Vagina (tissue), 2 donors: ENCODE measurements around the gene THRAP3. TPM values are rescaled to one million over a fixed set of nuclear protein-coding genes. Genes with fewer than 3 reads are reported as not detected.

Experiments used
- DNase-seq, 2 donors: peaks; one replicate each; pipeline ENCODE4 v3.0.0-alpha.2; 2017; ENCODE audit errors: extremely low spot score in 2 of 2
- H3K27ac ChIP-seq: fragments of 200-600 bp; sonication (generic); one replicate; pipeline ENCODE4 v1.5.1; 2019
- H3K27me3 ChIP-seq: fragments of 200-600 bp; sonication (generic); one replicate; pipeline ENCODE4 v1.5.1; 2019
- H3K36me3 ChIP-seq, 2 donors: fragments of 200-600 bp; sonication (generic); one replicate each; pipeline ENCODE4 v1.5.1; 2017 to 2019
- H3K4me1 ChIP-seq: fragments of 200-600 bp; sonication (generic); one replicate; pipeline ENCODE4 v1.5.1; 2019
- H3K4me3 ChIP-seq, 2 donors: fragments of 200-600 bp; sonication (generic); 1 replicate in 1 of 2; 2 replicates in 1 of 2; pipeline ENCODE4 v1.5.1; 2016 to 2019
- H3K9me3 ChIP-seq: fragments of 200-600 bp; sonication (generic); one replicate; pipeline ENCODE4 v1.5.1; 2019
- CTCF ChIP-seq, 3 experiments: fragments of 450-650 bp in 2 of 3; fragments of 200-600 bp in 1 of 3; sonication (generic) in 1 of 3; IDR thresholded peaks; one replicate each; pipeline ENCODE4 v1.5.1; 2017 to 2019; ENCODE audit warnings: antibody characterized with exemption in 3 of 3, mild to moderate bottlenecking in 2 of 3, moderate library complexity in 2 of 3
- POLR2A ChIP-seq, 2 donors: fragments of 450-650 bp; IDR thresholded peaks; one replicate each; pipeline ENCODE4 v1.6.1; 2017; ENCODE audit warnings: antibody characterized with exemption in 2 of 2, mild to moderate bottlenecking in 2 of 2, moderate library complexity in 2 of 2
- POLR2AphosphoS5 ChIP-seq, 2 donors: sonication (generic); formaldehyde crosslinking; IDR thresholded peaks; one replicate each; pipeline ENCODE4 v1.9.0; 2017; ENCODE audit warnings: antibody characterized with exemption in 2 of 2, mild to moderate bottlenecking in 2 of 2, low read depth in 1 of 2; ENCODE audit not compliant: insufficient read depth in 1 of 2
- intact Hi-C: fragments of 100-400 bp; cut with DNase I; formaldehyde crosslinking; loops from one replicate; pipeline ENCODE4 v1.15.1; 2023
- total RNA-seq: library from RNA; depleted of rRNA; stranded (reverse); fragments of >200 nt; gene quantifications from one replicate; pipeline ENCODE4 v1.2.3, GENCODE V29; 2016

Gene THRAP3
- total RNA-seq, 1 donor from 2014 or later, result 57.7 TPM

GRCh38 chr1:36326499-36326898 lies 102.3 kb downstream of the THRAP3 start:
- Histone ChIP-seq H3K9me3 (no peaks in the 10 kb centered on the region), H3K27me3 (no peaks in the 10 kb centered on the region), H3K4me3 (no peak overlapping the region), H3K4me1 (peaks cover 53% of the 10 kb centered on the region), H3K27ac (no peak overlapping the region), H3K36me3 (no peaks in the 10 kb centered on the region)
- no peak for DNase-seq
- intact Hi-C loops, result no loop called here
- TF ChIP-seq CTCF (IDR thresholded peaks at IDR 0.05), result no peak
- TF ChIP-seq POLR2A (IDR thresholded peaks at IDR 0.05), result no peak
- TF ChIP-seq POLR2AphosphoS5 (IDR thresholded peaks at IDR 0.05; ENCODE audit: insufficient read depth in 1 of 2, low read depth in 1 of 2), result no peak

- TF ChIP-seq POLR2AphosphoS5 (IDR thresholded peaks at IDR 0.05; ENCODE audit: insufficient read depth in 1 of 2, low read depth in 1 of 2) (no peak), CTCF (IDR thresholded peaks at IDR 0.05) (no peak), POLR2A (IDR thresholded peaks at IDR 0.05) (no peak)
- H3K4me1 ChIP-seq, result peaks cover 43% of the 10 kb centered on the region
- H3K36me3 ChIP-seq, result no peaks in the 10 kb centered on the region
- H3K4me3 ChIP-seq, result no peak overlapping the region
- H3K27ac ChIP-seq, result no peak overlapping the region
- no peak for DNase-seq
- H3K27me3 ChIP-seq, result no peaks in the 10 kb centered on the region
- intact Hi-C loops, result no loop called here
- H3K9me3 ChIP-seq, result no peaks in the 10 kb centered on the region
Observed at GRCh38 chr1:36327421-36328087, 103.3 kb downstream of the THRAP3 start.

- H3K4me3 ChIP-seq, result no peak overlapping the region
- no peak overlapping the region for H3K27ac ChIP-seq
- no peaks in the 10 kb centered on the region for H3K36me3 ChIP-seq
- no peak for DNase-seq
- intact Hi-C loops, result no loop called here
- H3K27me3 ChIP-seq, result no peaks in the 10 kb centered on the region
- H3K9me3 ChIP-seq, result no peaks in the 10 kb centered on the region
- no peak for TF ChIP-seq POLR2AphosphoS5 (IDR thresholded peaks at IDR 0.05; ENCODE audit: insufficient read depth in 1 of 2, low read depth in 1 of 2)
- TF ChIP-seq CTCF (IDR thresholded peaks at IDR 0.05), result no peak
- no peak for TF ChIP-seq POLR2A (IDR thresholded peaks at IDR 0.05)
- peaks cover 38% of the 10 kb centered on the region for H3K4me1 ChIP-seq
Observed at GRCh38 chr1:36328088-36328480, 103.8 kb downstream of the THRAP3 start.

GRCh38 chr1:36328713-36329112 lies 104.5 kb downstream of the THRAP3 start:
- Histone ChIP-seq H3K27me3 (no peaks in the 10 kb centered on the region), H3K9me3 (no peaks in the 10 kb centered on the region), H3K27ac (no peak overlapping the region), H3K36me3 (no peaks in the 10 kb centered on the region), H3K4me3 (no peak overlapping the region), H3K4me1 (peaks cover 37% of the 10 kb centered on the region)
- no peak for DNase-seq
- intact Hi-C loops, result no loop called here
- TF ChIP-seq POLR2A (IDR thresholded peaks at IDR 0.05), result no peak
- TF ChIP-seq CTCF (IDR thresholded peaks at IDR 0.05), result no peak
- no peak for TF ChIP-seq POLR2AphosphoS5 (IDR thresholded peaks at IDR 0.05; ENCODE audit: insufficient read depth in 1 of 2, low read depth in 1 of 2)

- Histone ChIP-seq H3K4me3 (no peak overlapping the region), H3K9me3 (no peaks in the 10 kb centered on the region), H3K27me3 (no peaks in the 10 kb centered on the region), H3K36me3 (no peaks in the 10 kb centered on the region), H3K4me1 (peaks cover 26% of the 10 kb centered on the region), H3K27ac (no peak overlapping the region)
- intact Hi-C loops, result no loop called here
- no peak for DNase-seq
- TF ChIP-seq CTCF (IDR thresholded peaks at IDR 0.05) (no peak), POLR2AphosphoS5 (IDR thresholded peaks at IDR 0.05; ENCODE audit: insufficient read depth in 1 of 2, low read depth in 1 of 2) (no peak), POLR2A (IDR thresholded peaks at IDR 0.05) (no peak)
Observed at GRCh38 chr1:36329817-36330216, 105.6 kb downstream of the THRAP3 start.
